WTC11 (cell line): ENCODE results near the gene SECISBP2. TPM values are rescaled to one million over a fixed set of nuclear protein-coding genes. Genes with fewer than 3 reads are reported as not detected.

ENCODE experiments used
- ATAC-seq: fragments of 200-7000 bp; cut with Tn5 transposase; 2 replicates; pipeline ENCODE4 v1.10.0; 2021; ENCODE audit warnings: mild to moderate bottlenecking, moderate library complexity
- CTCF ChIA-PET: fragments of 300-600 bp; sonication (Branson Sonifier 250); formaldehyde crosslinking; loops from one replicate; lab custom pipeline; 2021; ENCODE audit warnings: antibody characterized with exemption; lab: Charles Lee
- POLR2A ChIA-PET: fragments of 350-600 bp; sonication (Branson Sonifier 250); formaldehyde crosslinking; loops from one replicate; lab custom pipeline; 2021; ENCODE audit warnings: antibody characterized with exemption; lab: Charles Lee
- DNase-seq: peaks from one replicate; pipeline ENCODE4 v3.0.0; 2021; ENCODE audit warnings: low spot score
- H3K27ac Mint-ChIP-seq: 2 replicates; pipeline ENCODE4 v1.8.0; 2021; ENCODE audit warnings: mixed read lengths
- H3K27me3 Mint-ChIP-seq: 2 replicates; pipeline ENCODE4 v1.8.0; 2021; ENCODE audit warnings: low read depth, mild to moderate bottlenecking, moderate library complexity, mixed read lengths
- H3K36me3 Mint-ChIP-seq: 2 replicates; pipeline ENCODE4 v1.8.0; 2021; ENCODE audit warnings: mixed read lengths
- H3K4me1 Mint-ChIP-seq: 2 replicates; pipeline ENCODE4 v1.8.0; 2022; ENCODE audit warnings: mixed read lengths
- H3K4me3 Mint-ChIP-seq: 2 replicates; pipeline ENCODE4 v1.8.0; 2021; ENCODE audit warnings: mild to moderate bottlenecking, moderate library complexity, mixed read lengths
- H3K9me3 Mint-ChIP-seq: 2 replicates; pipeline ENCODE4 v1.8.0; 2021; ENCODE audit warnings: mixed read lengths
- ARID4B ChIP-seq: sonication (generic); formaldehyde crosslinking; IDR thresholded peaks from 2 replicates; pipeline ENCODE4 v1.8.0; 2023; ENCODE audit warnings: missing genetic modification reagents, mild to moderate bottlenecking, borderline replicate concordance
- ATF2 ChIP-seq: sonication (generic); formaldehyde crosslinking; IDR thresholded peaks from 2 replicates; pipeline ENCODE4 v1.8.1; 2022; ENCODE audit warnings: low read depth, missing genetic modification reagents, borderline replicate concordance
- ATF6 ChIP-seq: sonication (generic); formaldehyde crosslinking; IDR thresholded peaks from 2 replicates; pipeline ENCODE4 v1.8.1; 2023; ENCODE audit warnings: mild to moderate bottlenecking, missing genetic modification reagents
- CBFB ChIP-seq: sonication (generic); formaldehyde crosslinking; IDR thresholded peaks from 2 replicates; pipeline ENCODE4 v1.8.1; 2022; ENCODE audit warnings: mild to moderate bottlenecking, low read depth, missing genetic modification reagents
- CDX4 ChIP-seq: fragments of 250-450 bp; sonication (Bioruptor Pico); IDR thresholded peaks from 2 replicates; pipeline ENCODE4 v1.9.0; 2021; ENCODE audit warnings: moderate library complexity, mild to moderate bottlenecking, inconsistent platforms, borderline replicate concordance
- CREM ChIP-seq: sonication (generic); formaldehyde crosslinking; IDR thresholded peaks from 2 replicates; pipeline ENCODE4 v1.8.1; 2022; ENCODE audit warnings: mild to moderate bottlenecking, missing genetic modification reagents, moderate library complexity
- CTCF ChIP-seq: fragments of 200-600 bp; IDR thresholded peaks from 2 replicates; pipeline ENCODE4 v1.8.0; 2022; ENCODE audit warnings: antibody characterized with exemption
- E2F1 ChIP-seq: sonication (generic); formaldehyde crosslinking; IDR thresholded peaks from 2 replicates; pipeline ENCODE4 v1.8.0; 2022; ENCODE audit warnings: mild to moderate bottlenecking, missing genetic modification reagents
- ERG ChIP-seq: fragments of 250-450 bp; sonication (Bioruptor Pico); IDR thresholded peaks from 2 replicates; pipeline ENCODE4 v1.8.0; 2021; ENCODE audit warnings: mild to moderate bottlenecking
- NFE2L1 ChIP-seq: sonication (generic); formaldehyde crosslinking; IDR thresholded peaks from 2 replicates; pipeline ENCODE4 v1.8.1; 2023; ENCODE audit warnings: missing genetic modification reagents
- USF1 ChIP-seq: sonication (generic); formaldehyde crosslinking; IDR thresholded peaks from 2 replicates; pipeline ENCODE4 v1.8.0; 2022; ENCODE audit warnings: mild to moderate bottlenecking, missing genetic modification reagents
- ZBTB21 ChIP-seq: sonication (generic); formaldehyde crosslinking; IDR thresholded peaks from 2 replicates; pipeline ENCODE4 v1.8.1; 2023; ENCODE audit warnings: mild to moderate bottlenecking, missing genetic modification reagents, borderline replicate concordance
- ZNF219 ChIP-seq: sonication (generic); formaldehyde crosslinking; IDR thresholded peaks from 2 replicates; pipeline ENCODE4 v1.8.0; 2023; ENCODE audit warnings: missing genetic modification reagents, mild to moderate bottlenecking, borderline replicate concordance
- ZNF281 ChIP-seq: sonication (generic); formaldehyde crosslinking; IDR thresholded peaks from 2 replicates; pipeline ENCODE4 v1.8.0; 2023; ENCODE audit warnings: mild to moderate bottlenecking, missing genetic modification reagents
- ZNF396 ChIP-seq: fragments of 250-450 bp; sonication (Bioruptor Pico); IDR thresholded peaks from 2 replicates; pipeline ENCODE4 v1.8.0; 2021; ENCODE audit warnings: mild to moderate bottlenecking, moderate library complexity, borderline replicate concordance
- ZNF416 ChIP-seq: fragments of 250-450 bp; sonication (Bioruptor Pico); IDR thresholded peaks from 2 replicates; pipeline ENCODE4 v1.9.0; 2021; ENCODE audit warnings: mild to moderate bottlenecking, inconsistent platforms
- total RNA-seq: library from RNA; stranded (reverse); gene quantifications from 3 replicates; pipeline ENCODE4 v1.2.3, GENCODE V29; 2021

The SECISBP2 gene
- total RNA-seq, 1 experiment from 2014 or later: 66.2 TPM

GRCh38 chr9:89313842-89314241 lies 4.5 kb upstream of the SECISBP2 start:
- DNase-seq (no peak), ATAC-seq (no peak)
- ChIA-PET POLR2A (no interaction called here), CTCF (no interaction called here)
- H3K27me3 Mint-ChIP-seq: no peaks in the 10 kb centered on the region; the same call in 1 of the 2 replicates
- H3K36me3 Mint-ChIP-seq: peaks cover 59% of the 10 kb centered on the region
- TF ChIP-seq ERG (CRISPR knock-in tag): no peak
- no peak for TF ChIP-seq ATF2 (CRISPR knock-in tag)
- TF ChIP-seq ZBTB21: no peak
- no peak for TF ChIP-seq CTCF
- TF ChIP-seq CREM (CRISPR knock-in tag): no peak
- TF ChIP-seq E2F1 (CRISPR knock-in tag): no peak
- TF ChIP-seq ZNF219 (CRISPR knock-in tag): no peak
- no peak for TF ChIP-seq CDX4 (CRISPR knock-in tag)
- TF ChIP-seq ATF6 (CRISPR knock-in tag): no peak
- TF ChIP-seq NFE2L1 (CRISPR knock-in tag): no peak
- no peak for TF ChIP-seq ZNF416
- TF ChIP-seq ZNF281 (CRISPR knock-in tag): no peak
- TF ChIP-seq ARID4B (CRISPR knock-in tag): no peak
- no peak for TF ChIP-seq CBFB
- no peak for TF ChIP-seq USF1 (CRISPR knock-in tag)
- TF ChIP-seq ZNF396 (CRISPR knock-in tag): no peak
- peak overlapping the region; percentile 90 for H3K27ac Mint-ChIP-seq
- H3K9me3 Mint-ChIP-seq: no peaks in the 10 kb centered on the region
- H3K4me1 Mint-ChIP-seq: peaks cover 51% of the 10 kb centered on the region
- H3K4me3 Mint-ChIP-seq: peak overlapping the region; percentile 93
